Stomach (tissue), 4 donors: ENCODE results near the gene EFCAB9.

Source experiments
- CTCF ChIP-seq, 7 experiments: fragments of 450-650 bp in 4 of 7; fragments of 200-600 bp in 3 of 7; sonication (generic) in 3 of 7; IDR thresholded peaks; one replicate each; pipeline ENCODE4 v1.5.1; 2016 to 2019; ENCODE audit warnings: antibody characterized with exemption in 7 of 7, control low read depth in 2 of 7, mild to moderate bottlenecking in 1 of 7
- POLR2A ChIP-seq, 4 donors: fragments of 450-650 bp; IDR thresholded peaks; one replicate each; pipeline ENCODE4 v1.6.1; 2016; ENCODE audit warnings: antibody characterized with exemption in 4 of 4, control low read depth in 2 of 4, mild to moderate bottlenecking in 1 of 4, moderate library complexity in 1 of 4

- no peak for TF ChIP-seq CTCF (IDR thresholded peaks at IDR 0.05)
- no peak for TF ChIP-seq POLR2A (IDR thresholded peaks at IDR 0.05)
These were observed 4.9 kb upstream of the EFCAB9 start for GRCh38 chr5:172188893-172189692.
